Measurements from ENCODE around the gene CDKN2A. TPM values are rescaled to one million over a fixed set of nuclear protein-coding genes. Genes with fewer than 3 reads are reported as not detected.

The CDKN2A gene
- total RNA-seq, 1 experiment from 2014 or later = 107 TPM

GRCh38 chr9:21919377-21920362 lies 74.5 kb downstream of the CDKN2A start:
- Histone ChIP-seq H3K36me3 (no peaks in the 10 kb centered on the region), H3K4me3 (peak overlapping the region; percentile 18), H3K9me3 (replicated peaks) (no peaks in the 10 kb centered on the region), H3K4me1 (peaks cover 3% of the 10 kb centered on the region; the same call in 1 of the 2 replicates), H3K27ac (peak overlapping the region; percentile 32), H3K27me3 (no peaks in the 10 kb centered on the region)
- peak; percentile 35 to 68 for DNase-seq

Other genes with a start within 250 kb of the CDKN2A start
- 50.5 and 53.1 TPM in 2 replicates for gene MTAP, start 191.8 kb downstream of the CDKN2A start, total RNA-seq (2014; rRNA removed; shearing (Covaris generic))
- gene CDKN2B-AS1, start 399 bp upstream of the CDKN2A start, total RNA-seq (2014; rRNA removed; shearing (Covaris generic)) = 8.4 TPM in 2 replicates
- gene CDKN2B, start 14.9 kb upstream of the CDKN2A start, total RNA-seq (2014; rRNA removed; shearing (Covaris generic)) = 1.3 TPM in 2 replicates

Measured in SJCRH30 (cell line).